ENCODE results near the gene PCSK9.

Gene PCSK9

GRCh38 chr1:55052221-55053142 is 13.1 kb downstream of the PCSK9 start:
- Histone ChIP-seq H3K4me3 (ENCODE audit: low read depth, low read length) (no peak overlapping the region), H3K9ac (ENCODE audit: low read depth, low read length) (no peak overlapping the region), H3K36me3 (ENCODE audit: control insufficient read depth, insufficient read depth, low read length) (peaks cover 53% of the 10 kb centered on the region), H3K27me3 (ENCODE audit: control insufficient read depth, insufficient read depth, low read length) (no peaks in the 10 kb centered on the region), H3K9me3 (ENCODE audit: control insufficient read depth, insufficient read depth, low read length) (no peaks in the 10 kb centered on the region), H3K27ac (ENCODE audit: low read depth, low read length) (no peak overlapping the region), H3K4me1 (ENCODE audit: control insufficient read depth, insufficient read depth, low read length) (no peaks in the 10 kb centered on the region)

- H3K4me1 ChIP-seq (ENCODE audit: control insufficient read depth, insufficient read depth, low read length) = no peaks in the 10 kb centered on the region
- H3K4me3 ChIP-seq (ENCODE audit: low read depth, low read length) = no peak overlapping the region
- H3K36me3 ChIP-seq (ENCODE audit: control insufficient read depth, insufficient read depth, low read length) = peaks cover 54% of the 10 kb centered on the region
- no peaks in the 10 kb centered on the region for H3K9me3 ChIP-seq (ENCODE audit: control insufficient read depth, insufficient read depth, low read length)
- no peak overlapping the region for H3K27ac ChIP-seq (ENCODE audit: low read depth, low read length)
- H3K27me3 ChIP-seq (ENCODE audit: control insufficient read depth, insufficient read depth, low read length) = no peaks in the 10 kb centered on the region
- H3K9ac ChIP-seq (ENCODE audit: low read depth, low read length) = no peak overlapping the region
Observed at GRCh38 chr1:55053265-55053954, 14.1 kb downstream of the PCSK9 start.

GRCh38 chr1:55054396-55054795 is 15.0 kb downstream of the PCSK9 start:
- Histone ChIP-seq H3K27ac (ENCODE audit: low read depth, low read length) (no peak overlapping the region), H3K9me3 (ENCODE audit: control insufficient read depth, insufficient read depth, low read length) (no peaks in the 10 kb centered on the region), H3K4me1 (ENCODE audit: control insufficient read depth, insufficient read depth, low read length) (no peaks in the 10 kb centered on the region), H3K4me3 (ENCODE audit: low read depth, low read length) (no peak overlapping the region), H3K27me3 (ENCODE audit: control insufficient read depth, insufficient read depth, low read length) (no peaks in the 10 kb centered on the region), H3K36me3 (ENCODE audit: control insufficient read depth, insufficient read depth, low read length) (peaks cover 55% of the 10 kb centered on the region), H3K9ac (ENCODE audit: low read depth, low read length) (no peak overlapping the region)

DNA sequence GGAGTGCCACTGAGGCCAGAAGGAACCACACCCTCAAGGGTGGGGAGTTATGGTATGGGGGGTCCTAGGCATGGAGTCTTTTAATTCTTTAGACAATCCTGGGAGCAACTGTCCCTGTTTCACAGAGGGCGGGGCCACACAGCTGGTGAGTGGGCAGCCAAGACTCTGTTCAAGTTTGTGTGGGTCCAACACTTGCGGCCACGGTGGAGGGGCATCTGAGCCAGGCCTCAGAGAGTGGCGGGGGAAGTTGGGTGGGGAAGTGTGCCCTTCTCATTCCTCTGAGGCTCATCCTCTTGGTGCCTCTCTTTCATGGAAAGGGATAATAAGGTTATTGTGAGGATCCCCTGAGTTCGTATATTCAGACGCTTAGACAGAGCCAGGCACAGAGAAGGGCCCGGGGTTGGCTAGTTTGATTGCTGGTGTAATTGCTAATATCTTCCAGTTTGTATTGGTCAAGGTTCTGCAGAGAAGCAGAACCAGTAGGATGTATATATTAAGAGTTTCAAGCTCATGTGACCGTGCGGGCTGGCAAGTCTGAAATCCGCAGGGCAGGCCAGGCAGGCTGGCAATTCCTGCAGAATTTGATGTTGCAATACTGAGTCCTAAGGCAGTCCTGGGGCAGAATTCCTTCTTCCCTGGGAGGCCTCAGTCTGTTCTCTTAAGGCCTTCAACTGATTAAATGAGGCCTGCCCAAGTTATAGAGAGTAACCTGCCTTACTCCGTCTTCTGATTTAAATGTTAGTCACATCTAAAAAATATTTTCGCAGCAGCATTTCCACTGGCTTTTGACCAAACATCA is 15.9 kb downstream of the PCSK9 start:
- no peak overlapping the region for H3K27ac ChIP-seq (ENCODE audit: low read depth, low read length)
- no peaks in the 10 kb centered on the region for H3K9me3 ChIP-seq (ENCODE audit: control insufficient read depth, insufficient read depth, low read length)
- no peaks in the 10 kb centered on the region for H3K4me1 ChIP-seq (ENCODE audit: control insufficient read depth, insufficient read depth, low read length)
- no peak overlapping the region for H3K9ac ChIP-seq (ENCODE audit: low read depth, low read length)
- H3K36me3 ChIP-seq (ENCODE audit: control insufficient read depth, insufficient read depth, low read length) = peaks cover 56% of the 10 kb centered on the region
- H3K4me3 ChIP-seq (ENCODE audit: low read depth, low read length) = no peak overlapping the region
- H3K27me3 ChIP-seq (ENCODE audit: control insufficient read depth, insufficient read depth, low read length) = no peaks in the 10 kb centered on the region

- no peaks in the 10 kb centered on the region for H3K9me3 ChIP-seq (ENCODE audit: control insufficient read depth, insufficient read depth, low read length)
- H3K4me1 ChIP-seq (ENCODE audit: control insufficient read depth, insufficient read depth, low read length) = no peaks in the 10 kb centered on the region
- H3K27me3 ChIP-seq (ENCODE audit: control insufficient read depth, insufficient read depth, low read length) = no peaks in the 10 kb centered on the region
- H3K36me3 ChIP-seq (ENCODE audit: control insufficient read depth, insufficient read depth, low read length) = peaks cover 61% of the 10 kb centered on the region
- no peak overlapping the region for H3K27ac ChIP-seq (ENCODE audit: low read depth, low read length)
- H3K4me3 ChIP-seq (ENCODE audit: low read depth, low read length) = no peak overlapping the region
- no peak overlapping the region for H3K9ac ChIP-seq (ENCODE audit: low read depth, low read length)
Observed at GRCh38 chr1:55055951-55056631, 16.7 kb downstream of the PCSK9 start.

DNA sequence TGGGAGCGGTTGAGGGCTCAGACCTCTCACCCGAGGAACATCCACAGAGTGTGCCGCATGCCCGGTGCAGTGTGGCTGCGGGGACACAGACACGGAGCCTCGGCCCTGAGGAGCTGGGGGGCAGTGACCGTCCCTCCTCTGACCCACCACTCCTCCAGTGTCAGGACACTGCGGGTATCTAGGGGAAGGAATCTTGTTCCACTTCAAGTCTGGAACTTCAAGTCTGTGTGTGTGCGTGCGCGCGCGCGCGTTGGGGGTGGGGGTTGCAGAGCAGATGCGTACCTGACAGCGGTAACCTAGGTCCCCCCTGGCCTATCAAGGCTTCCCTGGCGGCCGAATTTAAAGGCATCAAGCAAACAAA is 17.3 kb downstream of the PCSK9 start:
- Histone ChIP-seq H3K9ac (ENCODE audit: low read depth, low read length) (no peak overlapping the region), H3K27ac (ENCODE audit: low read depth, low read length) (no peak overlapping the region), H3K27me3 (ENCODE audit: control insufficient read depth, insufficient read depth, low read length) (no peaks in the 10 kb centered on the region), H3K4me3 (ENCODE audit: low read depth, low read length) (no peak overlapping the region), H3K9me3 (ENCODE audit: control insufficient read depth, insufficient read depth, low read length) (no peaks in the 10 kb centered on the region), H3K36me3 (ENCODE audit: control insufficient read depth, insufficient read depth, low read length) (peaks cover 66% of the 10 kb centered on the region), H3K4me1 (ENCODE audit: control insufficient read depth, insufficient read depth, low read length) (no peaks in the 10 kb centered on the region)

DNA sequence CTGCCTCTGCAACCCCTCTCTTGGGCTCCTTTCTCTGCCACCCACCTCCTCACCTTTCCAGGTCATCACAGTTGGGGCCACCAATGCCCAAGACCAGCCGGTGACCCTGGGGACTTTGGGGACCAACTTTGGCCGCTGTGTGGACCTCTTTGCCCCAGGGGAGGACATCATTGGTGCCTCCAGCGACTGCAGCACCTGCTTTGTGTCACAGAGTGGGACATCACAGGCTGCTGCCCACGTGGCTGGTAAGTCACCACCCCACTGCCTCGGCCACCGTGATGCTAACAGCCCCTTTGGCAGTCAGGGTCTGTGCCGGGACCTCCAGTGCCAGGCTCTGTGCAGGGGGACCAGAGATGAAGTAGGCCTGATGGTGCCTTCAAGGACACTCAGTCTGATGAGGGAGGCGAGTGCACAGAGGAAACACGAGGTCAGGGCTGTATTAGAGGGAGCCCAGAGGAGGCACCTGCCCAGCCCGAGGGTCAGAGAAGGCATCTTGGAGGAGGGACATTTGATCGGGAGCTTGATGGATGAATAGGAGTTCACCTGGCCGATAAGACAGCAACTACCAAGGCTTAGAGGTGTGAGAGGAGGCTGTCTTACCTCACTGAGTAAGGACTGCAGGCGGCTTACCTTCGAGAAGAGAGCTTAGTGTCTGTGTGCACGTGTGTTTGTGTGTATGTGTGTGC is 18.1 kb downstream of the PCSK9 start:
- no peaks in the 10 kb centered on the region for H3K27me3 ChIP-seq (ENCODE audit: control insufficient read depth, insufficient read depth, low read length)
- no peak overlapping the region for H3K9ac ChIP-seq (ENCODE audit: low read depth, low read length)
- no peaks in the 10 kb centered on the region for H3K4me1 ChIP-seq (ENCODE audit: control insufficient read depth, insufficient read depth, low read length)
- no peak overlapping the region for H3K27ac ChIP-seq (ENCODE audit: low read depth, low read length)
- H3K4me3 ChIP-seq (ENCODE audit: low read depth, low read length) = no peak overlapping the region
- no peaks in the 10 kb centered on the region for H3K9me3 ChIP-seq (ENCODE audit: control insufficient read depth, insufficient read depth, low read length)
- peaks cover 72% of the 10 kb centered on the region for H3K36me3 ChIP-seq (ENCODE audit: control insufficient read depth, insufficient read depth, low read length)

GRCh38 chr1:55057956-55058298 is 18.6 kb downstream of the PCSK9 start:
- Histone ChIP-seq H3K27me3 (ENCODE audit: control insufficient read depth, insufficient read depth, low read length) (no peaks in the 10 kb centered on the region), H3K9me3 (ENCODE audit: control insufficient read depth, insufficient read depth, low read length) (no peaks in the 10 kb centered on the region), H3K27ac (ENCODE audit: low read depth, low read length) (no peak overlapping the region), H3K4me1 (ENCODE audit: control insufficient read depth, insufficient read depth, low read length) (no peaks in the 10 kb centered on the region), H3K4me3 (ENCODE audit: low read depth, low read length) (no peak overlapping the region), H3K9ac (ENCODE audit: low read depth, low read length) (no peak overlapping the region), H3K36me3 (ENCODE audit: control insufficient read depth, insufficient read depth, low read length) (peaks cover 70% of the 10 kb centered on the region)

GRCh38 chr1:55059302-55060132 is 20.2 kb downstream of the PCSK9 start:
- H3K4me3 ChIP-seq (ENCODE audit: low read depth, low read length) = no peak overlapping the region
- no peak overlapping the region for H3K9ac ChIP-seq (ENCODE audit: low read depth, low read length)
- H3K4me1 ChIP-seq (ENCODE audit: control insufficient read depth, insufficient read depth, low read length) = no peaks in the 10 kb centered on the region
- no peak overlapping the region for H3K27ac ChIP-seq (ENCODE audit: low read depth, low read length)
- H3K9me3 ChIP-seq (ENCODE audit: control insufficient read depth, insufficient read depth, low read length) = no peaks in the 10 kb centered on the region
- no peaks in the 10 kb centered on the region for H3K27me3 ChIP-seq (ENCODE audit: control insufficient read depth, insufficient read depth, low read length)
- H3K36me3 ChIP-seq (ENCODE audit: control insufficient read depth, insufficient read depth, low read length) = peaks cover 77% of the 10 kb centered on the region

Data from HUES48 (cell line).